Stimulated activated naive CD8-positive, alpha-beta T cell treated with anti-CD3 and anti-CD28 coated beads, Interleukin-15, amount 100 ng/mL, for 72 hours (primary cell): ENCODE data around the gene SH3GL1.
"Not testable (repeated sequence)": the region's sequence is repeated elsewhere in the genome, so short reads cannot be mapped to it uniquely, and the experiment has no call there.

Source experiments
- ATAC-seq: fragments of 150-1000 bp; cut with Tn5 transposase; 2 replicates; pipeline ENCODE4 v1.10.0; 2021; ENCODE audit warnings: mild to moderate bottlenecking, moderate library complexity
- DNase-seq, 2 donors: peaks; one replicate each; pipeline ENCODE4 v3.0.0; 2021 to 2022
- H3K27ac Mint-ChIP-seq, 2 donors: one replicate each; pipeline ENCODE4 v1.8.0; 2022; ENCODE audit warnings: mild to moderate bottlenecking in 2 of 2, mixed read lengths in 2 of 2, moderate library complexity in 2 of 2
- H3K27me3 Mint-ChIP-seq: one replicate; pipeline ENCODE4 v1.8.0; 2022; ENCODE audit warnings: mixed read lengths
- H3K4me1 Mint-ChIP-seq: one replicate; pipeline ENCODE4 v1.8.0; 2022; ENCODE audit warnings: mild to moderate bottlenecking, mixed read lengths
- H3K4me3 Mint-ChIP-seq, 2 donors: one replicate each; pipeline ENCODE4 v1.8.0; 2022; ENCODE audit warnings: mild to moderate bottlenecking in 2 of 2, mixed read lengths in 2 of 2, moderate library complexity in 1 of 2
- H3K9me3 Mint-ChIP-seq, 2 donors: one replicate each; pipeline ENCODE4 v1.8.0; 2022; ENCODE audit warnings: mixed read lengths in 2 of 2

Gene SH3GL1

DNA sequence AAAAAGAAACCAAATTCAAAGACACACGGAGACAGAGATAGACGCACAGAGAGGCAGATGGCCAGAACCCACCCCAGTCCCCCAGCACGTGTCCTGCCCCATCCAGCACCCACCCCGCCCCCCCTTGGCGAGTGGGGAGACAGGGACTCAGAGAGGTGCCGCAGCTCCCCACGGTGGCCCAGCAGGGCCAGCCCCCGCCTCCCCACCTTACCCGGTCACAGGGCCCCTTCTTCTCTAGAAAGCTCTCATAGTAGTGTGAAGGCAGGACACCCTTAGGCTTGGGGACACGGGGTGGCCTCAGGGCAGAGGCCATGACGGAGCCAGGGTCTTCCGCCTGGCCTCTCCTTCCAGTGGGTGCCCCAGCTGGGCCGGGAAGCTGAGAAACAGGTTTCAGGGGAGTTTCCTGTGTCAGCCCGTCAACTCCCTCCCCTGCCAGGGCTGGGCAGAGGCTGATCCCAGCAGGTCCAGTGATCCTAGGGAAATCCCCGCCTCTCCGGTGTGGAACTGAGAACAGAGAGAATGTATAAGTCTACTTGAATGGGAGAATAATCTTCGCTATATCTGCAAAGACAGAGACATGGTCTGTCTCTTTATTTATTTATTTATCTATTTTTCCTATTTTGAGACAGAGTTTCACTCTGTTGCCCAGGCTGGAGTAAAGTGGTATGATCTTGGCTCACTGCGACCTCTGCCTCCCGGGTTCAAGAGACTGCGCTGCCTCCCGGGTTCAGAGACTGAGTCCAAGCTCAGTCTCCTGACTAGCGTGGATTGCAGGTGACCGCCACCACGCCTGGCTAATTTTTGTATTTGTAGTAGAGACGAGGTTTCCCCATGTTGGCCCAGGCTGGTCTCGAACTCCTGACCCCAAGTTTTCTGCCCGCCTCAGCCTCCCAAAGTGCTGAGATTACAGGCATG, 61.6 kb downstream of the SH3GL1 start, which contains the start of gene STAP2:
STAP2 (minus strand) TSS at position 387 of the 915 bp plus-strand sequence; CDS start at position 313, 74 bp downstream.
- H3K27me3 Mint-ChIP-seq, result no peaks in the 10 kb centered on the region
- peak within 1 kb of the TSS; percentile 90 to 96 for H3K4me3 Mint-ChIP-seq
- peaks cover 31% of the 10 kb centered on the region for H3K4me1 Mint-ChIP-seq
- ATAC-seq (no peak), DNase-seq (peak in 1 of 2 donors; percentile 26)
- peak within 1 kb of the TSS; percentile 92 to 98 for H3K27ac Mint-ChIP-seq
- H3K9me3 Mint-ChIP-seq, result peaks cover 15 to 19% of the 10 kb centered on the region in 2 donors

GRCh38 chr19:4337906-4338440, 62.4 kb downstream of the SH3GL1 start:
- H3K4me1 Mint-ChIP-seq, result peaks cover 30% of the 10 kb centered on the region
- H3K9me3 Mint-ChIP-seq, result peaks cover 15 to 19% of the 10 kb centered on the region in 2 donors
- H3K27me3 Mint-ChIP-seq, result no peaks in the 10 kb centered on the region
- H3K27ac Mint-ChIP-seq, result peak overlapping the region; percentile 80 to 98
- ATAC-seq, result no peak
- peak overlapping the region; percentile 90 to 96 for H3K4me3 Mint-ChIP-seq
- no peak for DNase-seq

DNA sequence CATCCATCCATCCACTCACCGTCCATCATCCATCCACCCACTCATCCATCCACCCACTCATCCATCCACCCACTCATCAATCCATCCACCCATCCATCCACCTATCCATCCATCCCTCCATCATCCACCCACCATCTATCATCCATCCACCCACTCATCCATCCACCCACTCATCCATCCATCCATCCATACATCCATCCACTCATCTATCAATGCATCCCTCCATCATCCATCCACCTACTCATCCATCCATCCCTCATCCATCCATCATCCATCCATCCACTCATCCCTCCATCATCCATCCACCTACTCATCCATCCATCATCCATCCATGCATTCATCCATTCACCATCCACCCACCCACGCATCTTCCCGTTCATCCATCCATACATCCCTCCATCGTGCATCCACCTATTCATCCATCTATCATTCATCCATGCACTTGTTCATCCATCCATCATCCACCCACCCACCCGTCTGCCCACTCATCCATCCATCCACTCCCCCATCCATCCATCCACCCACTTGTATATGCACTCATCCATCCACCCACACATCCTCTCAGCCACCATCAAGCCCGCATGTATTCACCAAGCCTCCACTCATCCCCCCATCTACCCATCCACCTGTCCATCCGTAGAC, 65.3 kb downstream of the SH3GL1 start:
- Mint-ChIP-seq H3K9me3 (peaks cover 15 to 19% of the 10 kb centered on the region in 2 donors), H3K27ac (no peak overlapping the region), H3K4me3 (no peak overlapping the region), H3K27me3 (no peaks in the 10 kb centered on the region), H3K4me1 (peaks cover 25% of the 10 kb centered on the region)
- no peak for ATAC-seq
- no peak for DNase-seq

DNA sequence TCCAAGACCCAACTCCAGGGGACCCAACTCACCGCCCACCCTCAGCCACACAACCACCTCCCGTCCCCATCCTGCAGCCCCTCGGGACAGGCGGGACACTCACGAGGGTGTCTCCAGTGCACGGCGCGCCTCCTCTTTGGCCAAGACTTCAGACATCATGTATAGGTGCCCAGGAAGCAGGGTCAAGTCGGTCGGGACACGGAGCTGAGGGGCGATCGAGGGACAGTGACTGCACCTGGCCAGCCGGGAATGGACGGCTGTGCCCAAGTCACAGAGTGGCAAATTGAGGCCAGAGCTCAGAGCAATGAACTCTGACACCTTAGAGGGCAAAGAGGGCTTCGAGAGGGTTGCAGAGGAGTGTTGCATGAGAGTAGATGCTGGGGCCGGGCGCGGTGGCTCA, 70.5 kb downstream of the SH3GL1 start:
- Mint-ChIP-seq H3K27me3 (peaks cover 7% of the 10 kb centered on the region), H3K9me3 (peaks cover 8 to 10% of the 10 kb centered on the region in 2 donors), H3K4me3 (peak overlapping the region; percentile 79 to 87), H3K4me1 (peaks cover 47% of the 10 kb centered on the region), H3K27ac (no peak overlapping the region)
- ATAC-seq (no peak), DNase-seq (no peak)

- not testable (repeated sequence) for H3K27me3 Mint-ChIP-seq, ATAC-seq, H3K9me3 Mint-ChIP-seq
- peak overlapping the region; percentile 79 to 87 for H3K4me3 Mint-ChIP-seq
- DNase-seq, result peak; percentile 42 to 61
- peaks cover 47% of the 10 kb centered on the region for H3K4me1 Mint-ChIP-seq
- H3K27ac Mint-ChIP-seq, result peak overlapping the region; percentile 78 to 82
These were observed 71.2 kb downstream of the SH3GL1 start for GRCh38 chr19:4328991-4329681.

DNA sequence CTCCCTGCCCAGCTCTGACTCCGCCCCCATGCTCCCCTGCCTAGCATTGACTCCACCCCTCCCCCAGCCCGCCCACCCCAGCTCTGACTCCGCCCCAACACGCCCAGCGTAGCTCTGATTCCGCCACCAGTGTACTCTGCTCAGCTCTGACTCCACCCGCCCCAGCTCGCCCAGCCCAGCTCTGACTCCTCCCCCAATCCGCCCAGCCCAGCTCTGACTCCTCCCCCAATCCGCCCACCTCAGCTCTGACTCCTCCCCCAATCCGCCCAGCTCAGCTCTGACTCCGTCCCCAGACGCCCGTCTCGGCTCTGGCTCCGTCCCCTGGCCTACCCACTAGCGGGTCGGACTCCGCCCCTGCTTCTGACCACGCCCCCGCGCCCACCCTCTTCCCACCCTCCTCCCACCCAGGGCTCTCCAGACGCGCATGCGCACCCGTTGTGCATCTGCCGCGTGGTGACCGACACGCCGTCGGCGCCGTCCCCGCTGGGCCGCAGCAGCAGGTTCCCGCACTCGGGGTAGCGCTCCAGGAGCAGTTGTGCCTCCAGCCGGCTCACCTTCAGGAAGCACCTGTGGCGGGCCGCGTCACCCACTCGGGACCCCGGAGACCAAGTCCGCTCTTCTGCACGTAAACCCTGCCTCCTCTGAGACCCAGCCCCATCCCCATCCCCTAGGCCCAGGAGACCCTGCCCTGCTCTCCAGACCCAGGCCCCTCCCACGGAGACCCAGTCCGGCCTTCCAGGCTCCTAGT, 71.9 kb downstream of the SH3GL1 start:
- Mint-ChIP-seq H3K4me1 (peaks cover 47% of the 10 kb centered on the region), H3K4me3 (peak overlapping the region; percentile 79 to 87), H3K27ac (peak overlapping the region; percentile 74 to 82), H3K27me3 (peaks cover 7% of the 10 kb centered on the region), H3K9me3 (no peaks in the 10 kb centered on the region)
- ATAC-seq (peak; percentile 90), DNase-seq (peak; percentile 97 to 98)

- DNase-seq (no peak), ATAC-seq (peak; percentile 25)
- Mint-ChIP-seq H3K27ac (peak overlapping the region in 1 of 2 donors; percentile 66), H3K4me1 (peaks cover 47% of the 10 kb centered on the region), H3K27me3 (peaks cover 7% of the 10 kb centered on the region), H3K4me3 (peak overlapping the region; percentile 79 to 87), H3K9me3 (no peaks in the 10 kb centered on the region)
These were observed 72.5 kb downstream of the SH3GL1 start for GRCh38 chr19:4327877-4328242.

GRCh38 chr19:4327252-4327876, 73.0 kb downstream of the SH3GL1 start:
- H3K27ac Mint-ChIP-seq, result peak overlapping the region in 1 of 2 donors; percentile 48
- peaks cover 7% of the 10 kb centered on the region for H3K27me3 Mint-ChIP-seq
- DNase-seq (peak; percentile 80 to 85), ATAC-seq (peak; percentile 54)
- H3K9me3 Mint-ChIP-seq, result no peaks in the 10 kb centered on the region
- peak overlapping the region; percentile 79 to 87 for H3K4me3 Mint-ChIP-seq
- peaks cover 47% of the 10 kb centered on the region for H3K4me1 Mint-ChIP-seq

GRCh38 chr19:4326837-4327251, 73.5 kb downstream of the SH3GL1 start:
- no peak for DNase-seq
- no peak for ATAC-seq
- Mint-ChIP-seq H3K27ac (no peak overlapping the region), H3K27me3 (peaks cover 7% of the 10 kb centered on the region), H3K4me3 (peak overlapping the region; percentile 79 to 87), H3K9me3 (peaks cover 0 to 4% of the 10 kb centered on the region in 2 donors), H3K4me1 (peaks cover 47% of the 10 kb centered on the region)

GRCh38 chr19:4326215-4326836, 74.0 kb downstream of the SH3GL1 start:
- Mint-ChIP-seq H3K4me1 (peaks cover 47% of the 10 kb centered on the region), H3K4me3 (peak overlapping the region; percentile 72 to 87), H3K27me3 (peaks cover 7% of the 10 kb centered on the region), H3K9me3 (peaks cover 0 to 10% of the 10 kb centered on the region in 2 donors), H3K27ac (peak overlapping the region in 1 of 2 donors; percentile 27)
- DNase-seq (no peak), ATAC-seq (no peak)

- H3K9me3 Mint-ChIP-seq, result peaks cover 16 to 30% of the 10 kb centered on the region in 2 donors
These were observed 76.1 kb downstream of the SH3GL1 start for GRCh38 chr19:4324228-4324627.

DNA sequence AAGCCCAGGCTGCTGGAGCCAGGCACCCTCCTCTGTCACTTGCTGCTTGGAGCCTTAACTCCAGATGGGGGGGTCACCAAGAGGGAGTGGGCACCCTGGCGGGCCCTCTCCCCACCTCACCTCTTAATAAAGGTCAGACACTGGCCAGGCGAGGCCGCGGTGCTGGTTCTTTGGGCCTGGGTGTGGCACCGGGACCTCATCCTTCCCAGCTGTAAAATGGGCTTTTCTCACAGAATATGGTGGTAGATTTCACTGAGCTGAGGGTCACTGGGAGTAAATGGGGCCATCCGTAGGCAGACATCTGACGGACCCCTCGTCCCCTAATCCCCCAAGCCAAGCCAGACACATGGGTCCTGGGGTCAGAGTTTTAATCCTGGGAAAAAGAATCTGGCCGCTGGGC, 76.7 kb downstream of the SH3GL1 start:
- Mint-ChIP-seq H3K4me1 (peaks cover 32% of the 10 kb centered on the region), H3K4me3 (no peak overlapping the region), H3K9me3 (peaks cover 21 to 36% of the 10 kb centered on the region in 2 donors), H3K27ac (no peak overlapping the region), H3K27me3 (peaks cover 7% of the 10 kb centered on the region)
- DNase-seq (no peak), ATAC-seq (no peak)

More at GRCh38 chr19:4324228-4324627, 76.1 kb downstream of the SH3GL1 start:
- no peak for DNase-seq
- peaks cover 7% of the 10 kb centered on the region for H3K27me3 Mint-ChIP-seq
- ATAC-seq, result no peak
- peaks cover 35% of the 10 kb centered on the region for H3K4me1 Mint-ChIP-seq
- H3K27ac Mint-ChIP-seq, result no peak overlapping the region
- H3K4me3 Mint-ChIP-seq, result no peak overlapping the region

- Mint-ChIP-seq H3K27ac (no peak overlapping the region), H3K27me3 (peaks cover 7% of the 10 kb centered on the region), H3K4me3 (no peak overlapping the region), H3K4me1 (peaks cover 26% of the 10 kb centered on the region), H3K9me3 (peaks cover 23 to 38% of the 10 kb centered on the region in 2 donors)
- ATAC-seq, result no peak
- DNase-seq, result no peak
These were observed 77.2 kb downstream of the SH3GL1 start for GRCh38 chr19:4322942-4323665.
